B cell (primary cell): ENCODE measurements around the gene NADSYN1. TPM values are rescaled to one million over a fixed set of nuclear protein-coding genes. Genes with fewer than 3 reads are reported as not detected.
"Not testable (repeated sequence)": the region's sequence is repeated elsewhere in the genome, so short reads cannot be mapped to it uniquely, and the experiment has no call there.

Source experiments
- ATAC-seq: fragments of 200-7000 bp; cut with Tn5 transposase; one replicate; pipeline ENCODE4 v1.10.0; 2021; ENCODE audit warnings: low read depth, mild to moderate bottlenecking, moderate number of reproducible peaks, moderate library complexity
- CTCF ChIA-PET: fragments of 350-600 bp; sonication (Branson Sonifier 250); formaldehyde crosslinking; loops from one replicate; lab custom pipeline; 2021; ENCODE audit warnings: antibody characterized with exemption, inconsistent platforms; lab: Charles Lee
- POLR2A ChIA-PET: fragments of 350-600 bp; sonication (Branson Sonifier 250); formaldehyde crosslinking; loops from one replicate; lab custom pipeline; 2021; ENCODE audit warnings: antibody characterized with exemption; lab: Charles Lee
- DNase-seq: peaks from one replicate; pipeline ENCODE4 v3.0.0; 2013
- H2AFZ ChIP-seq: 2 replicates; pipeline ENCODE4 v1.6.1; 2012; ENCODE audit warnings: mild to moderate bottlenecking, low read depth, low read length; ENCODE audit not compliant: insufficient read depth, poor library complexity, severe bottlenecking
- H3K27ac ChIP-seq, 2 donors: 1 replicate in 1 of 2; 2 replicates in 1 of 2; pipeline ENCODE4 v1.5.1; 2012 to 2013; ENCODE audit warnings: low read length in 2 of 2, mild to moderate bottlenecking in 2 of 2, moderate library complexity in 1 of 2
- H3K27me3 ChIP-seq, 4 experiments: fragments of 200-600 bp in 1 of 4; sonication (generic) in 1 of 4; replicated peaks in 1 of 4; 1 replicate in 2 of 4; 2 replicates in 2 of 4; pipeline versions ENCODE4 v1.6.1 to v1.7.0; 2013 to 2016; ENCODE audit warnings: low read length in 3 of 4, mild to moderate bottlenecking in 2 of 4, mixed read lengths in 1 of 4, moderate library complexity in 1 of 4; ENCODE audit not compliant: insufficient read depth in 4 of 4, control insufficient read depth in 3 of 4; ENCODE audit errors: control extremely low read depth in 1 of 4
- H3K36me3 ChIP-seq, 2 experiments: replicated peaks in 1 of 2; 1 replicate in 1 of 2; 2 replicates in 1 of 2; pipeline versions ENCODE4 v1.6.1 to v1.7.1; 2013; ENCODE audit warnings: low read length in 1 of 2; ENCODE audit not compliant: insufficient read depth in 2 of 2, control insufficient read depth in 1 of 2; ENCODE audit errors: control extremely low read depth in 1 of 2, extremely low read depth in 1 of 2
- H3K4me1 ChIP-seq, 2 donors: fragments of 200-600 bp in 1 of 2; sonication (generic) in 1 of 2; 1 replicate in 1 of 2; 2 replicates in 1 of 2; pipeline versions ENCODE4 v1.5.1 to v1.6.1; 2013 to 2017; ENCODE audit warnings: low read length in 2 of 2; ENCODE audit not compliant: control insufficient read depth in 2 of 2, insufficient read depth in 2 of 2
- H3K4me2 ChIP-seq: replicated peaks from 2 replicates; pipeline ENCODE3; 2012; ENCODE audit warnings: mild to moderate bottlenecking, low read depth, low read length; ENCODE audit not compliant: poor library complexity, severe bottlenecking
- H3K4me3 ChIP-seq, 5 experiments: fragments of 200-600 bp in 1 of 5; sonication (generic) in 1 of 5; 1 replicate in 3 of 5; 2 replicates in 2 of 5; pipeline versions ENCODE4 v1.5.1 to v1.7.0; 2011 to 2016; ENCODE audit warnings: low read length in 4 of 5, mild to moderate bottlenecking in 4 of 5, low read depth in 2 of 5, control low read depth in 1 of 5, moderate library complexity in 1 of 5; ENCODE audit not compliant: insufficient read depth in 1 of 5; ENCODE audit errors: control extremely low read depth in 1 of 5, extremely low read depth in 1 of 5
- H3K79me2 ChIP-seq: fragments of 200-600 bp; sonication (generic); one replicate; pipeline ENCODE4 v1.6.0; 2016; ENCODE audit warnings: low read length; ENCODE audit not compliant: control insufficient read depth, insufficient read depth
- H3K9ac ChIP-seq: fragments of 200-600 bp; sonication (generic); 2 replicates; pipeline ENCODE4 v1.6.1; 2017; ENCODE audit warnings: mild to moderate bottlenecking, low read length, moderate library complexity
- H3K9me3 ChIP-seq, 3 donors: one replicate each; pipeline versions ENCODE4 v1.6.1 to v1.7.1; 2013; ENCODE audit warnings: low read length in 2 of 3; ENCODE audit not compliant: control insufficient read depth in 2 of 3, insufficient read depth in 1 of 3; ENCODE audit errors: control extremely low read depth in 1 of 3
- H4K20me1 ChIP-seq: 2 replicates; pipeline ENCODE4 v1.6.0; 2012; ENCODE audit warnings: mild to moderate bottlenecking, low read length; ENCODE audit not compliant: insufficient read depth, control insufficient read depth, poor library complexity, severe bottlenecking
- H3K27ac Mint-ChIP-seq: one replicate; pipeline ENCODE4 v1.8.0; 2021; ENCODE audit warnings: mixed read lengths
- H3K27me3 Mint-ChIP-seq: one replicate; pipeline ENCODE4 v1.8.0; 2021; ENCODE audit warnings: mixed read lengths
- H3K4me1 Mint-ChIP-seq: one replicate; pipeline ENCODE4 v1.8.0; 2021; ENCODE audit warnings: mixed read lengths
- H3K4me3 Mint-ChIP-seq: one replicate; pipeline ENCODE4 v1.8.0; 2021; ENCODE audit warnings: mixed read lengths
- H3K9me3 Mint-ChIP-seq: one replicate; pipeline ENCODE4 v1.8.0; 2022; ENCODE audit warnings: mixed read lengths; ENCODE audit not compliant: insufficient read depth
- CTCF ChIP-seq: fragments of 200-600 bp; IDR thresholded peaks from one replicate; pipeline ENCODE4 v1.8.0; 2022; ENCODE audit warnings: antibody characterized with exemption, mild to moderate bottlenecking
- EZH2 ChIP-seq: IDR thresholded peaks from 2 replicates; pipeline ENCODE4 v1.6.1; 2012; ENCODE audit warnings: borderline replicate concordance, low read depth, mild to moderate bottlenecking, moderate library complexity, low read length; ENCODE audit not compliant: insufficient read depth, poor library complexity, severe bottlenecking
- WGBS: methylation state at CpG from one replicate; pipeline ENCODE4 v1.1.5; 2013; ENCODE audit warnings: missing lambda C conversion rate; ENCODE audit not compliant: insufficient coverage; 5-methylcytosine and 5-hydroxymethylcytosine counted together
- intact Hi-C: fragments of 100-400 bp; cut with micrococcal nuclease; formaldehyde crosslinking; loops from one replicate; pipeline ENCODE4 v1.10.0; 2022
- polyA plus RNA-seq: library from polyadenylated mRNA; depleted of rRNA; stranded (reverse); fragments of >200 nt; gene quantifications from 2 replicates; pipeline ENCODE4 v1.2.3, GENCODE V29; 2012
- total RNA-seq, 2 donors: library from RNA; stranded (reverse); fragments of 120-200 nt in 1 of 2; gene quantifications; 1 replicate in 1 of 2; 2 replicates in 1 of 2; pipeline versions ENCODE4 v1.2.3 to v1.2.4, GENCODE V29; 2013 to 2022

NADSYN1 gene
- total and polyA plus RNA-seq, 2 donors (not counting 1 experiment from before 2014, with no cell fraction given), result 153 to 222 TPM

GRCh38 chr11:71540521-71541304 is 87.7 kb downstream of the NADSYN1 start:
- H3K27ac ChIP-seq, CTCF ChIA-PET, H3K9ac ChIP-seq, H3K4me3 ChIP-seq, DNase-seq, H3K27ac Mint-ChIP-seq, ATAC-seq, H3K4me3 Mint-ChIP-seq, H3K27me3 ChIP-seq, H3K9me3 Mint-ChIP-seq, POLR2A ChIA-PET, H3K79me2 ChIP-seq, H3K27me3 Mint-ChIP-seq, intact Hi-C loops, H4K20me1 ChIP-seq, H2AFZ ChIP-seq, H3K4me2 ChIP-seq, H3K36me3 ChIP-seq: not testable (repeated sequence)
- Histone ChIP-seq H3K4me1 (peaks cover 3 to 10% of the 10 kb centered on the region in 2 donors), H3K9me3 (peaks cover 0 to 12% (median 0%) of the 10 kb centered on the region in 3 donors)
- H3K4me1 Mint-ChIP-seq, result peaks cover 19% of the 10 kb centered on the region
- 79% methylated on average over 8 of the region's 9 CpGs for WGBS

GRCh38 chr11:71542382-71542781 is 89.4 kb downstream of the NADSYN1 start:
- no peak overlapping the region for H3K27ac Mint-ChIP-seq
- Histone ChIP-seq H3K27me3 (peaks cover 0 to 3% (median 0%) of the 10 kb centered on the region in 4 experiments), H3K27ac (no peak overlapping the region), H3K79me2 (no peaks in the 10 kb centered on the region), H3K4me3 (no peak overlapping the region), H3K36me3 (no peaks in the 10 kb centered on the region), H3K4me1 (peaks cover 3 to 10% of the 10 kb centered on the region in 2 donors), H3K4me2 (no peak overlapping the region), H3K9ac (no peak overlapping the region), H4K20me1 (no peaks in the 10 kb centered on the region), H3K9me3 (peaks cover 0 to 25% (median 0%) of the 10 kb centered on the region in 3 donors), H2AFZ (no peak overlapping the region)
- DNase-seq, result no peak
- no peak overlapping the region for H3K4me3 Mint-ChIP-seq
- H3K9me3 Mint-ChIP-seq, result peaks cover 6% of the 10 kb centered on the region
- intact Hi-C loops, result no loop called here
- CTCF ChIA-PET, result no interaction called here
- TF ChIP-seq EZH2 (no peak), CTCF (no peak)
- POLR2A ChIA-PET, result no interaction called here
- WGBS, result 100% methylated on average over 5 of the region's 7 CpGs
- peaks cover 19% of the 10 kb centered on the region for H3K4me1 Mint-ChIP-seq
- ATAC-seq, result no peak
- peaks cover 7% of the 10 kb centered on the region for H3K27me3 Mint-ChIP-seq
